Stimulated activated CD8-positive, alpha-beta memory T cell treated with anti-CD3 and anti-CD28 coated beads, Interleukin-2, amount 100 ng/mL, for 1 hour (primary cell): ENCODE results near the gene CSF2RB.

Source experiments
- DNase-seq, 2 donors: peaks; one replicate each; pipeline ENCODE4 v3.0.0-alpha.2; 2020; ENCODE audit warnings: low read depth in 2 of 2

The CSF2RB gene

DNA sequence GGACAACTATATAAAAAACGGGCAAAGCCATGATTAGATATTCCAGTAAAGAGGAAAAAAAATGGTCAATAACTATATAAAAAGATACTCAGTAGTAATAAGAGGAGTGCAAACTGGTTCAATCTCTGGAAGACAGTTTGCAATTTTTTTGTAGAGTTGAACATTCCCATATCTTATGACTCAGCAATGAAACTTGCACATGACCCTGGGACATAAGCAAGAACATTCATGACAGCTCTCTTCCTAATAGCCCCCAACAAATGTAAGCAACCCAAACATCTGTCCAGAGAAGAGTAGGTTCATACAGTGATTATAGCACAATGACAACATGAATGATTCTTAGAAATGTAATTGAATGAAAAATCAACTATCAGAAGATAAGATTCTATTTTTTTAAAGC, 21.8 kb upstream of the CSF2RB start:
- DNase-seq, result no peak

DNA sequence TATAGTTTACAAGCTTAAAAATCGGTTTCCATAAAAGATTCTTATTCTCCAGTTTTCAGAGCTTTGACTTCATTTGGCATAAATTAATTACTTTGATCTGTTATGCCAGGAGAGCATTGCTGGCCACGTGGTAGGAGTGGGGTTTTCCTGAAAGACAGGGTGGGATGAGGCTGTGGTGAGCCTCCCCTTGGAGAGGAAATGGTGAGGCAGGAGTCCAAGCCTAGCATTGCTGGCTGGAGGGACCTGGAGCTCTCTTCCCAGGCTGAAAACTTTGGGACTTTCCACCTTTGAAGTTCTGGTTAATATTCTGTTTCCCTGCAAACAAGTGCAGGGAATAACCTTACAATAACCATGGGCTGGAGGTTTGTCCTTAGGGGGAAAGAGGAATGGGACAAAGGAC, 21.1 kb upstream of the CSF2RB start:
- DNase-seq, result no peak

DNA sequence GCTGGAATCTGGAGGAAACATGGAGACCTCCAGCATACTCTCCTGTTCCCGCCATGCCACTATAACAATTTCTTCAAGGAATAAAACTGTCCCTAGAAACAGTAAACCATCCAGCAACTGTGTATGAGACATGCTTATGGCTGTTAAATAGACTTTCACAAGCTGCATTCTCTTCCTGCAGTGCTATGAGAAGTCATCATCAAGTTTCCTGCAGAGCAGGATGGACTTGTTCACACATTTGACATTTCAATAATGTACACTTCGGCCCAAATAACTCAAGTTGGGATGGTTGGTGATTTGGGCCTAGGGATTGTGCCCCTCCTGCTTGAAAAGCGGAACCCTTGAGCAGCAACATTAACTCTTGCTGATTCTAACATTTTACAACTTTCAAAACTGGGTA, 20.2 kb upstream of the CSF2RB start:
- DNase-seq, result no peak

DNA sequence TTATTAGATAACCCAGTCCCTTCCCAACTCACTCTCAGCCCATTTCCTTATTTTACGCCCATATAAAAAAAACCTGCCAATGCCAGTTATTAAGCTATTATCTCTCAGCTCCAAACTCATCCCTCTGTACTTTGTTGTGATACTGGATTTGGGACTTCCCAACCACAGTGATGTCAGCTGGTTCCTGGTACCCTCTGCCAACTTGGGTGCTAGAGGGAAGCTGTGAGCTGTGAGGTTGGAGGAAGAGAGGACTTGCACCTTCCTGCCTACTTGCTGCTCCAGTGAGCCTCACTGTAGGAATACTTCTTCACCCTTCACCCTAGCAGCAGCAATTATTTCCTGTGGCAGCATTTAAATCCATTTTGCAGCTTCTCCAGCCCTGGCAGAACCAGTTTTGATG, 19.2 kb upstream of the CSF2RB start:
- DNase-seq, result no peak

DNA sequence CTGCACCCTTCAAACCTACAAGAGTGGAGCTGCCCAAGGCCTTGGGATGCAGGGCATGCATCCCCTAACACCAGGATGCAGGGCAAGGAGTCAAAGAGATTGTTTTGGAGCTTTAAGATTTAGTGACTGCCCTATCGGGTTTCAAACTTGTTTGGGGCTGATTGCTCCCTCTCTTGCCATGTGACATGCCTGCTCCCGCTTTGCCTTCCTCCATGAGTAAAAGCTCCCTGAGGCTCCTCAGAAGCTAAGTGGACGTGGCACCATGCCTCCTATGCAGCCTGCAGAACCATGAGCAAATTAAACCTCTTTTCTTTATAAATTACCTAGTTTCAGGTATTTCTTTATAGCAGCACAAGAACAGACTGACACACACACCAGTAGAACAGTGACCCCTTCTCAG, 15.8 kb upstream of the CSF2RB start:
- no peak for DNase-seq

DNA sequence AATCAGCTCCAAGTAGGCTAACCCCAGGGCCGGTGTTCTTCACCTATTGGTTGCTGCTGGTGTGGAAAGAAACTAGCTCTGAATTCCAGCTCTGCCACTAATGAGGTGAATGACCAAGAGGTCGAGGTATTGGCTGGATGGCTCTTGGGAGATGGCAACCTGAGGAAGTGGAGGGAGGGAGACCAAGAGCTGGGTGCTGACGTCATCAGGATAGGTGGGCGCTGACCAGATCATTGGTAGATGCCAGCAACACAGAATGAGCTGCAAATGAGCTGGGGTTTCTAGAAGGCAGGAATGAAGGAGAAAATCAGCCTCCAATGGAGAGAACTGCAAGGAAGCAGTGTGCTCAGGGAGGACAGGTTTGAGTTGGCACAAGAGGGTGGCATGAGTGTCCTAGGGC, 14.7 kb upstream of the CSF2RB start:
- DNase-seq, result no peak

DNA sequence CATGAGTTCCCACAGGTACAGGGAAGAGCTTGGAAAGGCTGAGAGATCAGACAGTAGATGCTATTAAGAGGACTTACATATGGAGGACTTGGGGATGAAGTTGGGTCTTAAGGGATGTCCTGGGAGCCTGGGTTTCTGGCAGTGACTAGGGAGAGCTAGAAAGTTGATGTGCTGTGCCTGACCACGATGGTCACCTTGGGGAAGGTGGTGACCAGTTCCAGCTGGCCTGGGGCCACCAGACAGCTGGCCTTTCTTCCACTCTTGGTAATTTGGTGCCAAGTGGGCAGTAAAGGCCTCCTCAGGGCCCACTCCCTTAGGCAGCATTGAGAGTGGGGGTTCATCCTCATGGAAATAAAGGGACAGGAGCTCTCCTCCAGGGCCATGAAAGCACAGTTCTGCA, 13.9 kb upstream of the CSF2RB start:
- no peak for DNase-seq

DNA sequence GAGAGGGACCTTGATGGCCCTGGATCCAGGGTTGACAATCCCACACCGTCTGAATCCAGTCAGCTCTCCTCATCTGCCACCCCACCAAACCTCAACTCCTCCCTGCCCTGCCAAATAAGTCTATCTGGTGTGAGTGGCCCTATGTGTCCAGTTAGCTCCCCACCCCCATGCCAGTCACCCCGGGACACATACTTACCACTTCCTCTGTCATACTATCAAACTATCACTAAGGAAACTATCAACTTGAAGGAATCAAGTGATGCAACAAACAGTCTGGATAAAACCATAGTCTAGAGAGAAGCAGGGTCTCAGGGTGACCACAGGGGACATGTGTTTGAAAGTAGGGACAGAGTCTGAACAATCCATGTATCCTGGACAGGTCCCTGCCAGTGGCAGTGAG, 13.2 kb upstream of the CSF2RB start:
- no peak for DNase-seq

DNA sequence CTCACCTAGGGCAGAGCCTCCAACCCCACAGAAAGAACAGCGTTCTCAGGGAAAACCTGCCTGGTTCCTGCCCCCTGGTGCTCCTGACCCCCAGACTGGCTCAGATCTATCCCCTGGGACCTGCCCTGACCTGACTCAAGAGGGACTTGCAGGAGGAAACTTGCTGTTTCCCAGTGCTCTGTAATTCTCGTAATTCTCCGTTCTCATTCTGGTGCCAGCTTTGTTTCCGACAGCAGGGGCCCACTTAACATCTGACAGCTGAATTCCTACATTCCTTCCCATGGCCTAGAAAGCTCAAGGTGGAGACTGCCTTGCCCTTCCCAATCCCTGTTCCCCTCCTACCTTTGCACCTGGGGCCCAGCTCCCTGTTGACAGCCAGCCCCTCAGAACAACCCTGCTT, 12.5 kb upstream of the CSF2RB start:
- DNase-seq, result no peak

DNA sequence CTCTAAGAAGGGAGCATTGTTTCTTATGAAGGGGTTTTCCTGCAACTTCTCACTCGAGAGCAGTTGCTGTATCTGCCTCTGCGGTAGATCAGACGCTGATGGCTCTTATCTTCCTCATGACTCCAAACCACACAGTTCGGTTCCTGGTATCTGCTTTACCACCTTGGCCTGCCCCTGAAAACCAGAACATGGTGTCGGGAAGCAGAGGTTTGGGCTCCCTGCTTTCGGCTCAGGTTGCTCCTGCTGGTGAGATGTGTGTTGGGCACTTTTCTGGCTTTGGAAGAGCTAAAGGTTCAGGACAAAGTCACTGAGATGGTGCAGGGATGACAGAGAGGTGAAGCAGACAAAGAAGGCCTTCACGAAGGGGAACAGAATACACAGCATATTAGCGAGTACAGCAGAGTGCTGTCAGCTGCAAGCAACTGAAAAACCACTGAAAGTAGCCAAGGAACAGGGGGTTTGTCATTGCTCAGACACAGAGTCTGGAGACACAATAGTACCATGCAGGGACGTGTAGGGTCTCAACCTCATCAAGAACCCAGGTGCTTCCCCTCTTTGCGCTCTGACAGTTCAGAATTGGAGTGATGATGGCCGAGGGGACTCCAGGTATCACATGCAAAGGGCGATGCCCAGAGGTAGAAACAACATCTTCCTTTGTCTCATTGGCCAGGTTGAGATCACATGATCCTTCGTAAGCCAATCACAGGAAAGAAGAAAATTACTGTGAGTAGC, 11.9 kb upstream of the CSF2RB start:
- DNase-seq, result no peak

DNA sequence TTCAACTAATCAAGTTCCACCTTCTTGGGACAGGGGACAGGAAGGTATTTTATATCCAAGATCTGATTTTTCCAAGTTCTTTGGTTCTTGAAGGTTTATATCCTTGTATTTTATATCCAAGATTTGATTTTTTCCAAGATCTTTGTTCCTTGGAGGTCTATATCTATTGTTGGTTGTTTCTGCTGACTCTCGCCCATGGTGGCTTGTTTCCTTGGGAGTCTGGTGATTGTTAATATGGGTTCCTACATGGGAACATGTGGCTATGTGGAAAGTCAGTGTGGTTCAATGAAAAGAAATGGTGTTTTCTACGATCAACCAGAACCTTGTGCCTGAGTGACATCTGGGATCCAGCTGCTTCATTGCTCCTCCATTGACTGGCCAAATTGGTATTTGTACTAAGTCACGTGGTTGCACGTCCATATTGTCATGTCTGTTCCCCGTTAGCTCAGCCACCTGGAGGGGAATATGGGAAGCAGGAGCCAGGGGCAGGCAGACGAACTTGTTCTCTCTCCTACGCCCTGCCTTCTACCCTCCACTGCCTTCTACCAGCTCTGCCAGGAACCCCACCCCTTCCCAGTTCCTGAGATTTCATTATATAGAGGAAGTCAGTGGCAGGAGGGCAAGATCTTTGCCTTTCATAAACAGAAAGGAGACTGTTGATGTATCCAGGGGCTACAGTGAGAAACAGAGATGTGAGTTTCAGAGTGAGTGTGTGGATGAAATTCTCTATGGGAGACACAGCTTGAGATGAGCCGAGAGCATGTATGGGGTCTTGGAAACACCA, 11.1 kb upstream of the CSF2RB start:
- no peak for DNase-seq

DNA sequence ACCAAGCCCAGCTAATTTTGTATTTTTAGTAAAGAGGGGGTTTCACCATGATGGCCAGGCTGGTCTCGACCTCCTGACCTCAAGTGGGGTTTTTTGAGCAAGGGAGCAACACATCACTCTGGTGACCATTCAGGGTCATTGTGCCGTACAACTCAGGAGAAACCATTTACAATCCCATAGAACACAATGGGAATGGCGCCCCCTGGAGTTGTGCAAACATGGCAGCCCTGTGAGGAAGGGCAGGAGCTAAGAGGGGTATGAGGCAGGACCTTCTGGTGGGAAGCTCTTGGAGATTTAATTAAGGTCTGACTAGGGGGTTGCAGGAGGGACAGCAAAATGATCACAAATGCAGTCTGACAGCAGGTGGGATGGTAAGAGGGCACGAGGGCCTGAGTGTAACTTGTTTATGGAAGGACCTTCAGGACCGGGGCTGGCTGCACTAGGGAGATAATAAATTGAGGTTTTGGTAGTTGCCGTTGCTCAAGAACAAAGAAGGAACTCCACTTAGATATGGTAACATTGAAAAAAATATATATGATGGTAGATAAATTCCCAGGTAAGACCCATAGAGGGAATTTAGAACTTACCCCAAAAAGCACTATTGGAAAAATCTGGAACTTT, 9.1 kb upstream of the CSF2RB start:
- no peak for DNase-seq

DNA sequence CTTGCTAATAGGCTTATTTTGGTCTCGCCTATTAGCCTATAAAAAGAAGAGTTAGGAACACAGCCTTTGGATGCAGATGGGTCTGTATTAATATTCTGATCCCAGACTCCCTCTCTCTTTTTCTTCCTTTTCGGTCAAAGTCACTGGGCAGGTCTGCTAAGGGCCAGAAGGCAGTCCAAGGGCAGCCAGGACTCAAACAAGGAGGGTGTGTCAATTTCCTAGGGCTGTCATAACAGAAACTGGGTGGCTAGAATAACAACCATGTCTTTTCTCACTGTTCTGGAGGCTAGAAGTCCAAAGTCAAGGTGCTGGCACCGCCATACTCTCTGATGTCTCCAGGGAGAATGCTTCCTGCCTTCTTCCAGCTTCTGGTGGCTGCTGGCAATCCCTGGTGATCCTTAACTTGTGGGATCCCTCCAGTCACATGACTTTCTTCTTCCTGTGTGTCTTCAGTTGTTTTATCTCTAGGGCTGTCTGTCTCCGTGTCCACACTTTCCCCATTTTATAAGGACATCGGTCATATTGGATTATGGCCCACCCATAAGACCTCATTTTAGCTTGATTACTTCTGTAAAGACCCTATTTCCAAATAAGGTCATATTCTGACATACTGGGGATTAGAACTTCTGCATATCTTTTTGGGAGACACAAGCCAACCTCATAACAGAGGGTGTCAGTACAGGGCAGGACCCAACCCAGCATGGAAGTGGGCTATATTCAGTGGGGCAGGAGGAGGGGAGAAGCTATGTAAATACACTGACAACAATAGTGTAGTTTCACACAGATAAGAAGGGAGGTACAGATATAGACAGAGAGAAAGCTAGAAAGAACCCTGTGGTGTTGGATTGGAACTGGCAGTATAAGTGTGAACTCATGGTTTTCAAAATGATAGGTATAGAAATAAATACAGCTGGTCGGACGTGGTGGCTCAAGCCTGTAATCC, 5.9 kb upstream of the CSF2RB start:
- DNase-seq, result no peak

DNA sequence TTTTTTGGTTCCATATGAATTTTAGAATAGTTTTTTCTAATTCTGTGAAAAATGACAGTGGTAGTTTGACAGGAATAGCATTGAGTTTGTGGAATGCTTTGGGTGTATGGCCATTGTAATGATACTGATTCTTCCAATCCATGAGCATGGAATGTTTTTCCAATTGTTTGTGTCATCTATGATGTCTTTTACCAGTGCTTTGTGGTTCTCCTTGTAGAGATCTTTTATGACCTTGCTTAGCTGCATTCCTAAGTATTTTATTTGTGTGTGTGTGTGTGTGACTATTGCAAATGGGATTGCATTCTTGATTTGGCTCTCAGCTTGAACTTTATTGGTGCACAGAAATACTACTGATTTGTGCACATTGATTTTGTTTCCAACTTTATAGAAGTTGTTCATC, 3.0 kb upstream of the CSF2RB start:
- DNase-seq, result no peak

DNA sequence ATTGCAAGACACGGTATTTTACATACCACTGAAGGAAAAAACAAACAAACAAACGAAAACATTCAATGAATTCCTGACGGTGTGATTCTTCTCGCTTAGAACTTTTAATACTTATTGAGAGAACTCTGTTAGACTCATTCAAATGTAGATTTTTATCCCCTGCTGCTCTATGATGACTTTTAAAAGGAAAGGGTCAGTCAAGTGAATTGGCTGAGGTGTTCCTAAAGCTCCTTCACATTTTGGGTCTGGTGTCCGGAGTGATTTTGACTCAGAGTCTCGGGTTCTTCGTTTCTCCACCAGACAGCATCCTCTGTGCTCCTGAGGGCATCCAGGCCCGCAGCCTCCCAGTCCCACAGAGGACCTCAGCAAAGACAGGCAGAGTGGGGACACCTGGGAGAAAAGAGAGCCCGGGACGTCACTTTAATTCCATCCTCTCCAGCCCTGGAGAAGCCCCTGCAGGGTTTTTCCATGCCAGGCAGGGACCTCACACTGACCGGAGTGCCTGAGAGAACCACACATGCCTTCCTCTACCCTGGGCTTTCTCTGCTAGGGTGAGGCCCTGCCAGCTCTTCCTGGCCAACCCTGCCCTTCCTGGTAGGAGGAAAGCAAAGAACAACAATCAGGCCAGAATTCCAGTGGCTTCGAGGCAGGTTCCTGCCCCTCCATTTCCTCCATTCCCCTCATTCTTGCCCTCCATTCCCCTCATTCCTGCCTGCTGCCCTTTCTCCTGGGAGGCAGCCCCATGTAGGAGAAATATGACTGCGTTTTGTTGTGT, 1.4 kb upstream of the CSF2RB start:
- no peak for DNase-seq

DNA sequence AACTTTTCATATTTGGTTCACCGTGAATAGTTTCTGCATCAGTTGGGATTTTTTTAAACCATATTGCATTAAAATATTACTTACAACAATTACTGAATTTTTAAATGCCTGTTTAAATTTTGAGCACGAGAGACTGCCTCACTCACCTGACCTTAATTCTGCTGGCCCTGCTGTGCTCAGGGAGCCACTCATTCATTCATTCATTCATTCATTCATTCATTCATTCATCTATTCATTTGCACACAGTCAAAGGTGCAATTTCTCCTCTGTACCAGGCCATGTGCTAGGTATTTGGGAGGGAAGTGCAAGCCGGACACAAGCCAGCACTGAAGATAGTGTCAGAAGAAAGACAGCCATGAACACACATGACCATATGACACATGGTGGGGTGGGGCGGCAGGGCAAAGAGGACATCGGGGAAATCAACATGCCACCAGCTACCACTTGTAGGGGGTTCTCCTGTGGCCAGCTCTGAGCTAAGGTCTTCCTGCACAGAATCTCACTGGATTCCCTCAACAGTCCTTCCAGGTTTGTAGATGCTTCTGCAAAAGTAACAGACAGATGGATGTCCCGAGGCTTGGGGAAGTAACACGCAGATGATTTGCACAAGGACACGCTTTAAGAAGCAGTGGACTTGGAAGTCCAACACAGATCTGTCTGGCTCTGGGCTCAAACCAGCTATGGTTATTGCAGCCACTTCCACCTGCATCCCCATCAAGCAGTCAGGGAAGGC, 568 bp upstream of the CSF2RB start:
- no peak for DNase-seq

DNA sequence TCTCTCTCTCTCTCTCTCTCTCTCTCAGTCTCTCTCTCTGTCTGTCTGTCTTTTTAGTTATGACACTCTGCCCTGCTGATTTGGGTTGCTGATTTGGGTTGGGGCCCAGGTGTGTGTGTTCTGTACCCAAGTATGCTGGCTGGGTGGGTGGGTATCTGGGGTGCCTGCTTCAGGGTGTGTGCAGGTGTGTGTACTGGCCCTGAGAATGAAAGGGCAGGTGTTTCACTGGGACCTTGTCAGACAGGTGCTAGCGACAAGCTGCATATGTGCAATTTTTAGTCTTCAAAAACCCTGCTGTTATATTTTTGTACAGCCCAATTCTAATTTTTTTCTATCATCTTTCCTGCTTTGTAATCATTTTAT, 943 bp downstream of the CSF2RB start:
- no peak for DNase-seq

DNA sequence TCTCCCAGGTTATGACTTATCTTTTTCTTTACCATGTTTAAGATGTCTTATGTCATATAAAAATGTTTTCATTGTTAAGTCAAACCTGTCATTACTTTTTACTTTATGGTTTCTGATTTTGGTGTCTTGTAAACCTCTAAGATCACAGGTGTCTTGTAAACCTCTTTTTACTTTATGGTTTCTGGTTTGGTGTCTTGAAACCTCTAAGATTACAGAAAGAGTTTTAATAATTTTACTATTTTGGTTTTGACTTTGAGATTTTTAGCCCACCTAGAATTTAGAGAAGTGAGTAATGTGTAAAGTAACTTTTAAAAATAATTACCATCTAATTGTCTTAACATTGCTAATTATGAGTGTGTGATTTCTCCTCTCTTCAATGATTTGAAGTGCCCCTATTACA, 2.6 kb downstream of the CSF2RB start:
- no peak for DNase-seq

DNA sequence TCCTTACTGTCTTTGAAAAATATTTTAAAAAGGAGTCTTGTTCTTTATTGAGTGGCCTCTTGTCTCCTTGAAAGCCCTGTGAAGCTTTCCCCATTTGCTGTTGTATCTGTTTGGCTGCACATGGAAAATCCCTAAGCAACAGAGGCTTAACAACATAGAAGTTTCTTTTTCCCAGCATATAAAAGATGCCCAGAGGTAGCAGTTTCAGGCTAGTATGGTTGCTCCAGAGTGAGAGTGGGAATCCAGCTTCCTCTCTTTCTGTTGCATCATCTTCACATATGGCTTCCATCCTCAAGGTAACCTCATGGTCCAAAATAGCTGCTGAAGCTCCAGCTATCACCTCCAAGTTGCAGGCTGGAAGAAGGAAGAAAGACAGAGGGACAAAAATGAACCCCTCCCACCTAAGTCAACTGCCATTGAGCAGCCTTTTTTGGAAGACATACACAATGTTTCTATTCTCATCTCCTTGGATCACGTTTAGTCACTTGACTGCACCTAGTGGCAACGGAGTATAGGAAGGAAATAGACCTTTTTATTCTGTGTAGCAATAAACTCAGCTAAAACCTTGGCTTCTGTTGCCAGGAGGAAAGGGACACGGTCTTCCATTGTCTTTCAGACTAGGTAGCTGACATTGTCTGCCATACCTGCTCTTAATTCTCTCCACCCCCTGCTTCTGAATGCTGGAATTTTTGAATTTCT, 5.3 kb downstream of the CSF2RB start:
- DNase-seq, result no peak
